ENCODE results near the gene FARSA. TPM values are rescaled to one million over a fixed set of nuclear protein-coding genes. Genes with fewer than 3 reads are reported as not detected.
"Not testable (repeated sequence)": the region's sequence is repeated elsewhere in the genome, so short reads cannot be mapped to it uniquely, and the experiment has no call there.

Gene FARSA
- polyA plus RNA-seq, 6 donors from 2014 or later: 33.8 to 63.0 (median 44.0) TPM

GRCh38 chr19:12965017-12965811, 31.7 kb upstream of the FARSA start:
- Mint-ChIP-seq H3K4me3 (peak overlapping the region; percentile 79 to 99 (median 95)), H3K4me1 (peaks cover 8 to 12% (median 8%) of the 10 kb centered on the region in 3 donors)

GRCh38 chr19:12959481-12959880, 26.0 kb upstream of the FARSA start:
- H3K4me3 Mint-ChIP-seq: no peak overlapping the region
- H3K27me3 Mint-ChIP-seq: peaks cover 0 to 12% (median 8%) of the 10 kb centered on the region in 3 donors
- no peak for DNase-seq
- H3K4me1 Mint-ChIP-seq: peaks cover 14 to 21% (median 20%) of the 10 kb centered on the region in 3 donors
- H3K27ac Mint-ChIP-seq: no peak overlapping the region
- H3K36me3 Mint-ChIP-seq: peaks cover 0 to under 1% of the 10 kb centered on the region in 2 donors
- ATAC-seq (ENCODE audit: low read depth in 2 of 2): no peak
- H3K9me3 Mint-ChIP-seq: no peaks in the 10 kb centered on the region

More at GRCh38 chr19:12965017-12965811, 31.7 kb upstream of the FARSA start:
- DNase-seq (peak; percentile 78), ATAC-seq (ENCODE audit: low read depth in 2 of 2) (peak; percentile 92 to 93)
- no peaks in the 10 kb centered on the region for H3K9me3 Mint-ChIP-seq
- peak overlapping the region; percentile 31 to 93 (median 87) for H3K27ac Mint-ChIP-seq
- peaks cover 0 to 12% (median 8%) of the 10 kb centered on the region in 3 donors for H3K27me3 Mint-ChIP-seq
- H3K36me3 Mint-ChIP-seq: no peaks in the 10 kb centered on the region

GRCh38 chr19:12957389-12957952, 24.0 kb upstream of the FARSA start:
- ATAC-seq (ENCODE audit: low read depth in 2 of 2): peak; percentile 34 to 35
- Mint-ChIP-seq H3K4me3 (peak overlapping the region; percentile 81 to 94 (median 92)), H3K27ac (peak overlapping the region; percentile 54 to 96 (median 88)), H3K4me1 (peaks cover 22 to 33% (median 26%) of the 10 kb centered on the region in 3 donors)
- H3K27me3 Mint-ChIP-seq, H3K9me3 Mint-ChIP-seq, DNase-seq, H3K36me3 Mint-ChIP-seq: not testable (repeated sequence)

- Mint-ChIP-seq H3K27ac (peak within 1 kb of the TSS; percentile 74 to 96 (median 88)), H3K4me3 (peak within 1 kb of the TSS; percentile 81 to 94 (median 92)), H3K4me1 (peaks cover 22 to 37% (median 26%) of the 10 kb centered on the region in 3 donors), H3K27me3 (no peaks in the 10 kb centered on the region), H3K9me3 (no peaks in the 10 kb centered on the region), H3K36me3 (peaks cover 0 to 8% of the 10 kb centered on the region in 2 donors)
- ATAC-seq (ENCODE audit: low read depth in 2 of 2) (peak; percentile 97), DNase-seq (peak; percentile 79)
These were observed 23.2 kb upstream of the FARSA start, which contains the start of gene GADD45GIP1 for GRCh38 chr19:12956446-12957388. Gene GADD45GIP1, minus strand, starts transcription at chr19:12957223. Its CDS starts 11 bp downstream, at chr19:12957212.

- peak overlapping the region; percentile 34 to 90 (median 82) for H3K27ac Mint-ChIP-seq
- H3K4me1 Mint-ChIP-seq: peaks cover 22 to 39% (median 26%) of the 10 kb centered on the region in 3 donors
- ATAC-seq (ENCODE audit: low read depth in 2 of 2): no peak
- no peak for DNase-seq
- H3K27me3 Mint-ChIP-seq: no peaks in the 10 kb centered on the region
- H3K36me3 Mint-ChIP-seq: peaks cover 0 to 8% of the 10 kb centered on the region in 2 donors
- peak overlapping the region; percentile 80 to 92 (median 87) for H3K4me3 Mint-ChIP-seq
- H3K9me3 Mint-ChIP-seq: no peaks in the 10 kb centered on the region
These were observed 22.5 kb upstream of the FARSA start for GRCh38 chr19:12955996-12956395.

- ATAC-seq (ENCODE audit: low read depth in 2 of 2); DNase-seq; H3K27me3 Mint-ChIP-seq; H3K36me3 Mint-ChIP-seq; H3K9me3 Mint-ChIP-seq: not testable (repeated sequence)
- Mint-ChIP-seq H3K4me3 (peak overlapping the region; percentile 80 to 92 (median 87)), H3K27ac (peak overlapping the region; percentile 71 to 89 (median 84)), H3K4me1 (peaks cover 22 to 39% (median 28%) of the 10 kb centered on the region in 3 donors)
These were observed 22.1 kb upstream of the FARSA start for GRCh38 chr19:12955575-12955974.

GRCh38 chr19:12954612-12954962, 21.1 kb upstream of the FARSA start:
- H3K4me1 Mint-ChIP-seq: peaks cover 28 to 43% (median 38%) of the 10 kb centered on the region in 3 donors
- H3K9me3 Mint-ChIP-seq: no peaks in the 10 kb centered on the region
- peak overlapping the region; percentile 81 to 97 (median 89) for H3K27ac Mint-ChIP-seq
- peak overlapping the region in 5 of 8 donors; percentile 18 to 92 (median 79) for H3K4me3 Mint-ChIP-seq
- ATAC-seq (ENCODE audit: low read depth in 2 of 2) (no peak), DNase-seq (no peak)
- no peaks in the 10 kb centered on the region for H3K27me3 Mint-ChIP-seq
- peaks cover 0 to 14% of the 10 kb centered on the region in 2 donors for H3K36me3 Mint-ChIP-seq

GRCh38 chr19:12953799-12954611, 20.5 kb upstream of the FARSA start:
- no peaks in the 10 kb centered on the region for H3K9me3 Mint-ChIP-seq
- ATAC-seq (ENCODE audit: low read depth in 2 of 2): no peak
- H3K4me1 Mint-ChIP-seq: peaks cover 29 to 43% (median 38%) of the 10 kb centered on the region in 3 donors

GRCh38 chr19:12953138-12953798, 19.8 kb upstream of the FARSA start:
- H3K4me3 Mint-ChIP-seq: peak overlapping the region in 1 of 8 donors; percentile 27
- peaks cover 0 to 17% of the 10 kb centered on the region in 2 donors for H3K36me3 Mint-ChIP-seq
- H3K27ac Mint-ChIP-seq: peak overlapping the region in 2 of 6 donors; percentile 60 to 81
- no peaks in the 10 kb centered on the region for H3K9me3 Mint-ChIP-seq
- no peaks in the 10 kb centered on the region for H3K27me3 Mint-ChIP-seq
- ATAC-seq (ENCODE audit: low read depth in 2 of 2): no peak
- no peak for DNase-seq
- peaks cover 29 to 43% (median 41%) of the 10 kb centered on the region in 3 donors for H3K4me1 Mint-ChIP-seq

More at GRCh38 chr19:12953799-12954611, 20.5 kb upstream of the FARSA start:
- H3K27ac Mint-ChIP-seq: peak overlapping the region; percentile 47 to 97 (median 88)
- H3K27me3 Mint-ChIP-seq: no peaks in the 10 kb centered on the region
- no peak for DNase-seq
- H3K4me3 Mint-ChIP-seq: peak overlapping the region in 5 of 8 donors; percentile 18 to 92 (median 79)
- H3K36me3 Mint-ChIP-seq: peaks cover 0 to 17% of the 10 kb centered on the region in 2 donors

- ATAC-seq (ENCODE audit: low read depth in 2 of 2) (no peak), DNase-seq (no peak)
- Mint-ChIP-seq H3K27me3 (no peaks in the 10 kb centered on the region), H3K9me3 (no peaks in the 10 kb centered on the region), H3K36me3 (peaks cover 0 to 17% of the 10 kb centered on the region in 2 donors), H3K4me3 (peak overlapping the region in 2 of 8 donors; percentile 9 to 24), H3K4me1 (peaks cover 29 to 47% (median 45%) of the 10 kb centered on the region in 3 donors), H3K27ac (peak overlapping the region in 2 of 6 donors; percentile 60 to 81)
These were observed 19.1 kb upstream of the FARSA start for GRCh38 chr19:12952488-12953137.

- not testable (repeated sequence) for DNase-seq; H3K27me3 Mint-ChIP-seq; H3K27ac Mint-ChIP-seq; ATAC-seq (ENCODE audit: low read depth in 2 of 2); H3K9me3 Mint-ChIP-seq
- Mint-ChIP-seq H3K36me3 (peaks cover 0 to 17% of the 10 kb centered on the region in 2 donors), H3K4me1 (peaks cover 29 to 48% (median 47%) of the 10 kb centered on the region in 3 donors), H3K4me3 (peak overlapping the region in 2 of 8 donors; percentile 7 to 24)
These were observed 18.5 kb upstream of the FARSA start for GRCh38 chr19:12952050-12952449.

Measured in naive B cell (primary cell).